Tibial nerve (tissue), 4 donors: Measurements from ENCODE around the gene NAPA. TPM values are rescaled to one million over a fixed set of nuclear protein-coding genes. Genes with fewer than 3 reads are reported as not detected.

ENCODE experiments used
- DNase-seq, 2 donors: peaks; one replicate each; pipeline ENCODE4 v3.0.0-alpha.2; 2019; ENCODE audit warnings: low spot score in 2 of 2
- H3K27ac ChIP-seq, 4 donors: fragments of 200-600 bp; sonication (generic) in 3 of 4; one replicate each; pipeline ENCODE4 v1.5.1; 2017 to 2019; ENCODE audit warnings: mild to moderate bottlenecking in 1 of 4
- H3K27me3 ChIP-seq, 2 donors: fragments of 200-600 bp; sonication (generic) in 1 of 2; one replicate each; pipeline versions ENCODE4 v1.5.1 to v1.6.0; 2017 to 2019
- H3K36me3 ChIP-seq, 3 donors: fragments of 200-600 bp; sonication (generic); one replicate each; pipeline ENCODE4 v1.5.1; 2018 to 2019
- H3K4me1 ChIP-seq, 4 donors: fragments of 200-600 bp; sonication (generic) in 3 of 4; one replicate each; pipeline ENCODE4 v1.5.1; 2017 to 2019
- H3K4me3 ChIP-seq, 4 donors: fragments of 200-600 bp; sonication (generic) in 3 of 4; one replicate each; pipeline ENCODE4 v1.5.1; 2017 to 2019; ENCODE audit warnings: mild to moderate bottlenecking in 1 of 4, moderate library complexity in 1 of 4
- H3K9me3 ChIP-seq, 4 donors: fragments of 200-600 bp; sonication (generic) in 3 of 4; one replicate each; pipeline ENCODE4 v1.5.1; 2017 to 2019
- CTCF ChIP-seq, 5 experiments: fragments of 200-600 bp in 3 of 5; fragments of 450-650 bp in 2 of 5; sonication (generic) in 3 of 5; IDR thresholded peaks; one replicate each; pipeline ENCODE4 v1.5.1; 2016 to 2019; ENCODE audit warnings: antibody characterized with exemption in 5 of 5, mild to moderate bottlenecking in 3 of 5, moderate library complexity in 2 of 5
- EP300 ChIP-seq, 2 donors: sonication (generic); formaldehyde crosslinking; IDR thresholded peaks; one replicate each; pipeline ENCODE4 v1.6.1; 2017; ENCODE audit warnings: antibody characterized with exemption in 2 of 2, mild to moderate bottlenecking in 1 of 2
- POLR2A ChIP-seq, 2 donors: fragments of 450-650 bp; IDR thresholded peaks; one replicate each; pipeline ENCODE4 v1.6.1; 2017; ENCODE audit warnings: antibody characterized with exemption in 2 of 2, mild to moderate bottlenecking in 2 of 2, moderate library complexity in 2 of 2
- WGBS, 2 donors: methylation state at CpG; one replicate each; pipeline ENCODE4 v1.1.5; 2018; 5-methylcytosine and 5-hydroxymethylcytosine counted together
- total RNA-seq, 4 donors: library from RNA; depleted of rRNA; stranded (reverse); fragments of >200 nt; gene quantifications; one replicate each; pipeline ENCODE4 v1.1.0, GENCODE V29; 2016

NAPA gene
- total RNA-seq, 4 donors from 2014 or later: 130 to 152 (median 138) TPM

- no peak for TF ChIP-seq POLR2A (IDR thresholded peaks at IDR 0.05)
- no peak for TF ChIP-seq EP300 (IDR thresholded peaks at IDR 0.05)
- no peak for TF ChIP-seq CTCF (IDR thresholded peaks at IDR 0.05)
- Histone ChIP-seq H3K27me3 (peaks cover 0 to 61% of the 10 kb centered on the region in 2 donors), H3K9me3 (no peaks in the 10 kb centered on the region), H3K27ac (no peak overlapping the region), H3K36me3 (peaks cover 0 to 21% (median 0%) of the 10 kb centered on the region in 3 donors), H3K4me3 (no peak overlapping the region), H3K4me1 (peaks cover 0 to 15% (median 4%) of the 10 kb centered on the region in 4 donors)
- WGBS, 2 donors: 65 to 71% methylated on average over 7 to 10 of the region's 10 CpGs
- DNase-seq: no peak
Observed at GRCh38 chr19:47473336-47473735, 41.5 kb downstream of the NAPA start.

GRCh38 chr19:47471733-47472457 is 43.0 kb downstream of the NAPA start, which contains the start of gene SLC8A2:
Gene SLC8A2 (minus strand): TSS chr19:47471893. CDS start chr19:47466403, 5,490 bp downstream.
- TF ChIP-seq CTCF (IDR thresholded peaks at IDR 0.05): no peak
- Histone ChIP-seq H3K36me3 (peaks cover 0 to 19% (median 0%) of the 10 kb centered on the region in 3 donors), H3K27ac (no peak within 1 kb of the TSS), H3K27me3 (peaks cover 0 to 75% of the 10 kb centered on the region in 2 donors), H3K4me3 (no peak within 1 kb of the TSS), H3K9me3 (no peaks in the 10 kb centered on the region), H3K4me1 (peaks cover 0 to 15% (median 4%) of the 10 kb centered on the region in 4 donors)
- no peak for DNase-seq
- 1 to 2% methylated on average over 24 of the region's 29 CpGs for WGBS, 2 donors

- DNase-seq: no peak
- WGBS, 2 donors: 0 to 5% methylated on average over 10 to 14 of the region's 16 CpGs
- Histone ChIP-seq H3K36me3 (peaks cover 0 to 14% (median 0%) of the 10 kb centered on the region in 3 donors), H3K9me3 (no peaks in the 10 kb centered on the region), H3K27me3 (peaks cover 0 to 80% of the 10 kb centered on the region in 2 donors), H3K4me3 (no peak overlapping the region), H3K4me1 (peaks cover 0 to 15% (median 4%) of the 10 kb centered on the region in 4 donors), H3K27ac (no peak overlapping the region)
- TF ChIP-seq EP300 (IDR thresholded peaks at IDR 0.05): no peak
Observed at GRCh38 chr19:47471381-47471732, 43.5 kb downstream of the NAPA start.

GRCh38 chr19:47470447-47471195 is 44.2 kb downstream of the NAPA start:
- DNase-seq: no peak
- TF ChIP-seq EP300 (IDR thresholded peaks at IDR 0.05) (no peak), CTCF (IDR thresholded peaks at IDR 0.05) (no peak), POLR2A (IDR thresholded peaks at IDR 0.05) (no peak)
- WGBS, 2 donors: 22 to 29% methylated on average over 13 of the region's 13 CpGs
- H3K4me3 ChIP-seq: no peak overlapping the region
- H3K27me3 ChIP-seq: peaks cover 0 to 88% of the 10 kb centered on the region in 2 donors
- peaks cover 0 to 15% (median 4%) of the 10 kb centered on the region in 4 donors for H3K4me1 ChIP-seq
- H3K27ac ChIP-seq: no peak overlapping the region
- H3K36me3 ChIP-seq: peaks cover 0 to 6% (median 0%) of the 10 kb centered on the region in 3 donors
- H3K9me3 ChIP-seq: no peaks in the 10 kb centered on the region

GRCh38 chr19:47469719-47470118 is 45.1 kb downstream of the NAPA start:
- Histone ChIP-seq H3K27me3 (peaks cover 0 to 95% of the 10 kb centered on the region in 2 donors), H3K4me3 (no peak overlapping the region), H3K36me3 (no peaks in the 10 kb centered on the region), H3K4me1 (peaks cover 0 to 15% (median 4%) of the 10 kb centered on the region in 4 donors), H3K9me3 (no peaks in the 10 kb centered on the region), H3K27ac (no peak overlapping the region)
- 15 to 16% methylated on average over 7 to 12 of the region's 12 CpGs for WGBS, 2 donors
- no peak for TF ChIP-seq CTCF (IDR thresholded peaks at IDR 0.05)
- no peak for TF ChIP-seq EP300 (IDR thresholded peaks at IDR 0.05)
- no peak for DNase-seq
